Loucy (cell line): ENCODE data around the gene GNL1.
"Not testable (repeated sequence)": the region's sequence is repeated elsewhere in the genome, so short reads cannot be mapped to it uniquely, and the experiment has no call there.

Source experiments
- EZH2phosphoT487 ChIP-seq: fragments of 200-600 bp; IDR thresholded peaks from 2 replicates; pipeline ENCODE4 v1.6.1; 2018; ENCODE audit warnings: antibody characterized with exemption, mild to moderate bottlenecking, moderate library complexity, borderline replicate concordance
- TF ChIP-seq, protein P1 (sequence below): fragments of 200-600 bp; sonication (generic); conservative IDR thresholded peaks from 2 replicates; pipeline ENCODE4 v1.5.1; 2014; ENCODE audit warnings: mild to moderate bottlenecking, antibody characterized with exemption, low read length

- TF ChIP-seq, protein P1, sequence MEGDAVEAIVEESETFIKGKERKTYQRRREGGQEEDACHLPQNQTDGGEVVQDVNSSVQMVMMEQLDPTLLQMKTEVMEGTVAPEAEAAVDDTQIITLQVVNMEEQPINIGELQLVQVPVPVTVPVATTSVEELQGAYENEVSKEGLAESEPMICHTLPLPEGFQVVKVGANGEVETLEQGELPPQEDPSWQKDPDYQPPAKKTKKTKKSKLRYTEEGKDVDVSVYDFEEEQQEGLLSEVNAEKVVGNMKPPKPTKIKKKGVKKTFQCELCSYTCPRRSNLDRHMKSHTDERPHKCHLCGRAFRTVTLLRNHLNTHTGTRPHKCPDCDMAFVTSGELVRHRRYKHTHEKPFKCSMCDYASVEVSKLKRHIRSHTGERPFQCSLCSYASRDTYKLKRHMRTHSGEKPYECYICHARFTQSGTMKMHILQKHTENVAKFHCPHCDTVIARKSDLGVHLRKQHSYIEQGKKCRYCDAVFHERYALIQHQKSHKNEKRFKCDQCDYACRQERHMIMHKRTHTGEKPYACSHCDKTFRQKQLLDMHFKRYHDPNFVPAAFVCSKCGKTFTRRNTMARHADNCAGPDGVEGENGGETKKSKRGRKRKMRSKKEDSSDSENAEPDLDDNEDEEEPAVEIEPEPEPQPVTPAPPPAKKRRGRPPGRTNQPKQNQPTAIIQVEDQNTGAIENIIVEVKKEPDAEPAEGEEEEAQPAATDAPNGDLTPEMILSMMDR = not testable (repeated sequence)
- TF ChIP-seq EZH2phosphoT487 = not testable (repeated sequence)
These were observed 35.2 kb downstream of the GNL1 start for GRCh38 chr6:30521082-30521481.
